HG03432 (cell line): ENCODE results near the gene WNT3A.

ENCODE experiments used
- ATAC-seq: cut with Tn5 transposase; IDR thresholded peaks from one replicate; pipeline ENCODE4 v1.9.1; 2021; ENCODE audit warnings: mild to moderate bottlenecking, moderate library complexity; ENCODE audit not compliant: unreplicated experiment

The WNT3A gene

DNA sequence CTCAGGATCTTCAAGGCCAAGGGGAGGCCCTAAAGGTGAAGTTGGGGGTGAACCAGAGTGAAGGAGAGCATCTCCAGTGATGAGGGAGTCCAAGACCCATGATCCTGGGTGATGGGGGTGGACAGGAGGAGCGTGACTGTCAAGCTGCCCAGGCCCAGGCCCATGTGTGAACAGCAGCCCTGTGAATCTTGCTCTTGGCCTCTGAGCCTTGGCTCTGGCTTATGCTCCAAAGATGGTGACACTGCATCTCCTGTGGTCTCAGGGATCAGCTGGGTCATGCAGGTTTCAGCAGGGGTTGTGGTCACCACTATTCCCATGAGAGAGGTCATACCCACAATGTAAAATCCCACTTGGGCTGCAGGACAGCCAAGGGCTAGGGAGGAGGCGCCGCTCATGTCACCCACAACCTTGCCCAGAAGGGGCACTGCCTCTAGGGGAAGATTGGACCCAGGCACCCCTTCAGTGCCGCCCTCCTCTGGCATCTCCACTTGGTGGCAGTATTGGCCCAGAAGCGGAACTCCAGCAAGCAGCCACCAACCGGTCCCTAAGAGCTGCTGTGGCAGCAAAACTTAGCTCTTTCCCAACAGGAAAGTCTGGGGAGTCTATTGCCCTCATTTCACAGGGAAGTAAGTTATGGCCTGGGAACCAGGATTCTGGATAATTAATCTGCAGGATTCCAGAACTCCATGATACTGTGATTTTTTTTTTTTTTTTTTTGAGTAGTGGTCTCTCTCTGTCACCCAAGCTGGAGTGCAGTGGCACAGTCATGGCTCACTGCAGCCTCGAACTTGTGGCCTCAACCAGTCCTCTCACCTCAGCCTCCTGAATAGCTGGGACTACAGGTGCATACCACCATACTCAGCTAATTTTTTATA lies 7.5 kb upstream of the WNT3A start:
- ATAC-seq, result peak; percentile 92

DNA sequence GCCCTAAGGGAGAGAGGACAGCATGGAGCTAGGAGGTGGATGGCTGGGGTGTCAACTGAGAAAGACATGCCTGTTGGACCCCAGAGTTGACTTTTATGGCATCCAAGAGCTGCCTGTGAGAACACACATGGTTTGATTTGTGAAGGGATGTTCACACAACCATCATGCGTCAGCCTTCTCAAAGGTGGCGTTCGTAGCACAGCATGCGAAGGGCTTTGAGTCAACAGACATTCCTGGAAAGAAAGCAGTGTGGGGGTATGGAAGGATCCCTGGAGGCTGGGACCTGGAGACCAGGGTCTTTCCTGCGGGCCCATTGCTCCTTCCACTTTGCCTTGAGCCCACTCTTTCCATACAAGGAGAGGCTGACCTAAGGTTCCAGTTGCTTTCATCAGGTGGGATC lies 6.4 kb upstream of the WNT3A start:
- ATAC-seq, result no peak

DNA sequence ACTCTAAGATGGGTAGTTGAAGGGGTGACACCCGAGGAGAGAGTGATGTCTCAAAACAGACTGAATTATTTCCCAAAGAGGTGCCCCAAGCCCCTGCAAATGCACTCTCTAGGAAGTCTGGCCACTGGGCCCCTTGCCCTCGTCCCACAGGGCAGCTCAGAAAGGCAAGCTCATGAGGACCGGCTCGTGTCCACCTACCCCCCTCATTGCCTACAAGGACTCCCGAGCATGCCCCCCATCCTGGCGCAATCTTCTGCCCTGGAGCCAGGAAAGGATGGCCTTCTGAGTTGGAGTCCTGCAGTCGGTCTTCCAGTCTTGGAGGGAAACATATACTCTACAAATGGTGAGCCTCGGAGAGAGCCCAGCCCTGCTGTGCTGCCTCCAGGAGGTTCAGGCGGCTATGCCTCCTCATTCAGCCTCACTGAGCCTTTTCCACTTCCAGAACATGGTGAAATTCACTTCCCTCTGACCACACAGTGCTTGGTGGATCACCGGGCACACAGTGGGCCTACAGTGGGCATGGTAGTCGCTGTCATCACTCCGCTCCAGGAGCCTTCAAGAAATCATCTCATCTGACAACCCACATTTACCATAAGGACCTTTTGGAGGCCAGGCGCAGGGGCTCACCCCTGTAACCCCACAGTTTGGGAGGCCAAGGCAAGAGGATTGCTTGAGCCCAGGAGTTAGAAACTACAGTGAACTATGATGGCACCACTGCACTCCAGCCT lies 5.8 kb upstream of the WNT3A start:
- ATAC-seq, result no peak

DNA sequence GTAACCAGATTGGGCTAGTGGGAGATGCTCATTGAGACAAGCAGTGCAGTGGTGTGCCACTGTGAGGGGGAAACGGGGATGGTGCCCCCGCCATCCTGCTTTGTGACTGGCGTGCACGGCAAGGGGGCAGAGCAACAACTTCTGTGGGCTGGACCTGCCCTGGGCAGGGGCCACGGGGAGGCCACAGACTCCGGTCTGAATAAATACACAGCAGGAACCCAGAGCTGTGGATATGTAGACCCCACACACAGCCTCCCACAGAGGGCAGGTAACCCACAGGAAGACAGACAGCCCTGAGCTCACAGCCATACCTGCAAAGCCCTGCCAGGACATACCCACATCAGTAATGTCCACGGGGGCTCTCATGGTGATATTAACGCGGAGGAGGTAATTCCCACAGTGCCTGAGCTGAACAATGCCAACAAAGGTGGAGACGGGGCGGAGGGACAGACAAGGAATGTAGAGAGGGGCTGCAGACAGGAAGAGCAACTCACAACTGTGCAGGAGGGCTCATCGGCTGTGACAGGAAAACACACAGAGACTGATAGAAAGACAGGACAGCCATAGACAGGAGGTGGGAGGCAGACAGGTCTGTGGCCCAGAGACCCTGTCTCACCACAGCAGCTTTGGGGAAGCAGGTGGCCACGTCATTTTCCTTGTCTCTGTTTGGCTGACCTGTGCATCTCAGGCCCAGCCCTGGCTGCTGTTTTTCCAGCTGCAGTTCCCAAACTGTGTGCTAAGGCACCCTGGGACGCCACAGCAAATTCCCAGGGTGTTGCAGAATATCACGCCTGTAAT lies 4.9 kb upstream of the WNT3A start:
- ATAC-seq, result no peak

DNA sequence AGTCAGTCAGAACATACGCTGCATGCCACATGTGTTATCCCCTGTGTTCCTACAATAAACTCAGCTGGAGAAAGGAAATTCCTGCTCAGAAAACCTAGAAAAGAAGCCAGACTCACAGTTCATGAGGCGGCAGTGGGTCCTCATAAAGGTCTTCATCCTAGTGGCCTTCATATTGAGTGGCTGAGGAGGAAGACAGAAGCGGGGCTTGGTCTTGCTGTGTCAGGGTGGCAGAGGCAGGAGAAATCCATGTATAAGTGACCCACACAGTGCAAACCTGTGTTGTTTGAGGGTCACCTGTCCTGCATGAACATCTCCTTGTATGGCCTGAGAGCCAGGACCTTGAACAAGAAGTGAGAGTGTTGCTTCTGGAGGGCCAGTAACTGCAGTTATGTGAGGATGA lies 4.0 kb upstream of the WNT3A start:
- no peak for ATAC-seq

DNA sequence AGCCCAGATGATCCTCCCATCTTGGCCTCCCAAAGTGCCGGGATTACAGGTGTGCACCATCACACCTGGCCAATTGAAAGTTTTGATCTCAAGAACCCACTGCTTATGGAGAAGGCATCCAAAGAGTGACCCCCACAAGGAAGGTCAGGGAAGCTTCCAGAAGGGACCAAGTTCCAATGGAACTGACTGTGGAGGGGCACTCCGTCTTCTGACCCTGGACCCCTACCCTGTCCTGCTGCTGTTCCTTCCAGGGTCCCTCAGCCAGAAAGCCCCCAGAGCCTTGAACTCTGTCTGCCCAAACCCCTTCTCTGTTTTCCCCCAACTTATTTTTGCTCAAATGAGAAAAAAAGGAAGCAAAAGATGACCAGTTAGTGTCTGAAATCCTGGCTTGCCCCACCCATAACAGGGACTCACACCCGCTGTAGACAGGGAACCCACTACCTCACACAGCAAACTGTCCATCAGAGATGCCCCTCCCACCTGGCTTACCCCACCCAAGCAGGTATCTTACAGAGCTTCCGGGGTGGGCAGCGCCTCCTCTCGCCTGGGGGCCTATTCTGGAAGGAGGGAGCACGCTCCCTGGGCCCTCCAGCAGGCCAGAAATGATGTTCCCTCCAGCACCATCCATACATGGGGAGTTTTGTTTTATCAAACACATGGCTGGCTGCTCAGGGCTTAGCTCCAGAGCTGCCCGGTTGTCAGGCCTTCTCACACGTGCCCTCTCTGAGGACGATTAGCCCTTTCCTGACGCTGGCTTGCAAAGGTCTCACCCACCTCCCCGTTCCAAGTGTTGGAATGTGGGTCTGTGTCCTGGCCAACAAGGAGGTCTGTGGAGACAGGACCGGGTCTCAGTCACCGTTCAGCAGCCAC lies 3.1 kb upstream of the WNT3A start:
- ATAC-seq, result no peak

DNA sequence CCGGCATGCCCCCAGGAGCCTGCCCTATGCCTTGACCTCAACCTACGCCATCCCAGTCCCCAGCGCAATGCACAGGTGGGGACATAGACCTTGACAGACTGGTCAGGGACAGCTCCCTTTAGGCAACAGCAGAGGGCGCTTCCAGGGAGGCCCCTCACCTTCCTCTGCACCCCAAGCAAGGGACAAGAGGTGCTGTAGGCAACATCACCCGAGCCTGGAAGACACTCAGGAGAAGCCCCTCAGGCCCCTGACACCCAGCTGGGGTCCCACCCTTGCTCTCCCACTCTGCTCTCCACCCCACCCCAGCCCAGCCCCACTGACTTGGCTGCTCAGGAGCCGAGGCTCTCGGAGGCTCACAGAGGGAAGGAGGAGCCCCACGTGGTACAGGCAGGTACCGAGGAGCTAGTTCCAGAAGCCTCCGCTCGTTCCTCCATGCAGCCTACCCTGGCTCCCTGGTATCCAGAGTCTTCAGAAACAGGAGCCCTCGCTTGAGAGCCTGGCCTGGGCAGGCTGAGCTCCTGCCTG lies 2.4 kb upstream of the WNT3A start:
- peak; percentile 45 for ATAC-seq

DNA sequence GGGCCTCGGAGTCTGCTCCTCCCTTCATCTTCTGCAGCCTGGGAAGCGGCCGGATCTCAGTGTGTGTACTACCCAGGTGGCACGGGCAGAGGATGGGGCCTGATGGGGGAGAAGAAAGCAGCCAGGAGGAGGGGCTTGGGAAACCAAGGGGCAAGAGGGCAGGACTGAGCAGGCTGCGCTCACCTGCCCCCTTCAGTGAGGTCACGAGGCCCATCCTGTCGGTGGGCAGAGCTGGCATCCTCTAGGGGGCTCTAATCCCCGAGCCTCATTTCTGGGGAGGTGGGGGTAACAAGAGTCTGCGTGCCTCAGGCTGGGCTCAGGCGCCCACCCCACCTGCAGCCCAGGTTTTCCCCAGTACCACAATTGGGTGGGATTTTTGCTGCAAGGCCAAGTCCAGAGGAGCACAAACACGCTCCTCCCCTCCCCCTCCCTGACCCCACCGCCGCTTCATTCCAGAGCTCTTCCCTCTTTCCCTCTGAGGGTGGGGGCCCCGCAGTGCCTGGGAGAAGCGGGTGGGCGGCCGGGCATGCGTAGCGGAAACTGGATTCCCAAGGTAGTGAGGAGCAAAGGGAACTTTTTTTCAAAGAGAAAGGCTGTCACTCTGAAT lies 1.8 kb upstream of the WNT3A start:
- no peak for ATAC-seq

DNA sequence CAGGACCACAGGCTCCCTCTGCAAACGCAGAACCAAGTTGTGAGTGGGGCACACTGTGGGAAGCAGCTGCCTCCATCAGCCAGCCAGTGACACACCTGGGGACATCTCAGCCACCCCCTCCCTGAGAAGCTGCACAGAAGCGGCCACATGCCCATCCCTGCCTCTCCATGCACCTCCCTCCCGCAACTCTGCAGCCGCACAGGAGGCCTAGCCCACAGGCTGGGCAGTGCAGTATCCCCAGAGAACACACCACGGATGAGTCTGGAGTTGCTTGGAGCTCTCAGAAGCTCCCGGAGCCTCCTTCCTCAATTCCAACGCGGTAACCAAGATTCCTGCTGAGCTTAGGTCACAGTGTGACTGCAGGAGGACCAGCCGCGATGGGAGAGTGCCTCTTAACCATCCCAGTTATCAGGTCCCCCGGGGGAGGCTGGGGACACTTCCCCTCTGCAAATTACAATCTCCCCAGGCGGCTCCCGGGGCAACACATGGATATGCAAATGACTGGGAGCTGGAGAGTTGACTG lies 1.2 kb upstream of the WNT3A start:
- ATAC-seq, result no peak

DNA sequence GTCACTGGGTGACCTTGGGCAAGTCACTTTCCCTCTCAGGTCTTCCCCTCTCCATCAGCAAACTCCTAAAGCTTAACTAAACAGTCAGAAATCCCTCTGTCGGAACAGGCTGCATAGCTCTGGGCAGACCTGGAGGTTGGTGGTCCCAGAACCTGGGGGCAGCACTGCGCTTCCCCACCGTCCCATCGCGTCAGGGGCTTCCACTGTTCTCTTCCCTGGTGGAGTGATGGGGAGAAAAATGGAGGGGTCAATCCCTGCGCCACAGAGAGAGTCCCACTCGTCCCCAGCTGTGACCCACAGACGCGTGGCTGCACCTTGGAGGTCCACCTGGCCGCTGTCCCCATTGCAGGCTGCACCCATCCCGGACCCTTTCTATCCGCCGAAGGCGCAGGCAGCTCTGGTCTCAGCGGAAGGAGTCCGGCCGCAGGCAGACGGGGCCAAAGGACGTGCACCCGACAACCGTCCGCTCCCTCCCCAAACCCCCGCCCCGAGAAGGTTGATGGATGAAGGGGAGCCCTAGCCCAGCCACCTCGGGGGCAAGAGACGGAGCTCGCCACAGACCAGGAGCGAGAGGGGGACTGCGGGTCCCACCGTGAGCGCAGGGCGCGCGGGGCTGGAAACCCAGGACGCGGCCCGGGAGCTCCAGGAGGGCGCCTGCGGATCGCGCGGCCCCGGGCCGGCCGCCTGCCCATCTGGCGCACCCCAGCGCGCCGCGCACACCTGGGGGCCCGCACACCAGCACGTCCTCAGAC lies 588 bp upstream of the WNT3A start:
- ATAC-seq, result no peak

DNA sequence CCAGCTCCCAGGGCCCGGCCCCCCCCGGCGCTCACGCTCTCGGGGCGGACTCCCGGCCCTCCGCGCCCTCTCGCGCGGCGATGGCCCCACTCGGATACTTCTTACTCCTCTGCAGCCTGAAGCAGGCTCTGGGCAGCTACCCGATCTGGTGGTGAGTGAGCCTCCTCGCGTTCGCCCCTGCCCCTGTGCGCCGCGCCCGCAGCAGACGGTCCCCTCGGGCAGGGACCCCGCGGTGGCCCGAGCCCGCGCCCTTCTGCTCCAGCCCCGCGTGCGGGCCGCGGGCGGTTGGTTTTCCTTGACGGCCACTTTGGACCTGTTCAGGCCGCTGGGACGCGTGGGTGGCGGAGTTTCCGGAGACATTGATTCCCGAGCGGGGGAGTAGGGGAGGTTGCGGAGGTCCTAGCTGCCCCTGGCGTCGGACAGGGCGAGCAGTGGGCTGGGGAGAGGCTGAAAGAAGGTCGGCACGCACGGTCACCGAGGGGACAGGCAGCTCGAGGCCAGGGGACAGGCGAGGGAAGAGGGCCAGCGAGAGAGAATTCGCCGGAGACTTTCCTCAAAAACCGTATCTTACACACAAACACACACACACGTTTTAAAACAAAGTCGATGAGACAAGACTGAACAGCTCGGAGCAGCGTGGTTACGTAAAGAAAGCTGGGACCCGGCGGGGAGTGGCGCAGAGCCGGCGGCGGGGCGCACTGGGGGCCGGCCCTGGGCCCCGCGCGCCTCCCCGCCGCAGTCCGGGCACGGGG lies 427 bp downstream of the WNT3A start:
- ATAC-seq, result no peak

DNA sequence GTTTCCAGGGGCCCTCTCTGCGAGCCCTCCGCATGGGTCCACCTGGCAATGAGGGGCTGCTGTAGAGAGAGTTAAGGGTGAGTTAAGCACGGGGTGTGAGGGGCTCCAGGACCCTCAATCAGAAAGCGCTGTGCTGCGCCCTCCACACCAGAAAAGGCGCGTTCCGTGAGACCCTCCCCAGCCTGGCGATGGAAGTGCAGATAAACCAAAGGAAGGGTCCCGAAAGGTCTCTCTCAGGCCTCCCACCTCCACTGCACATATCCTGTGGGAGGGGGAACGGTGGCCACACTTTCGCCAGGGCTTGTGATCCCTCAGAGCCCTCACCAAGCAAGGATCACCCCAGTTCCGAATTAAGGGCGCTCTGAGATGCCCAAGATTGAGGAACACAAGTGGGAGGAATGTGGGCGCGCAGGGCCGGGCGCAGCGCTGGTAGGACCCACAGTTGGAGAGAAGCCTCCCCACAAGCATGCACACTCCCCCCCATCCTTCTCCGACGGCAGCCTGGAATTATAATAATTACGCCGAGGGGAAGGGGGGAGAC lies 1.1 kb downstream of the WNT3A start:
- ATAC-seq, result no peak

DNA sequence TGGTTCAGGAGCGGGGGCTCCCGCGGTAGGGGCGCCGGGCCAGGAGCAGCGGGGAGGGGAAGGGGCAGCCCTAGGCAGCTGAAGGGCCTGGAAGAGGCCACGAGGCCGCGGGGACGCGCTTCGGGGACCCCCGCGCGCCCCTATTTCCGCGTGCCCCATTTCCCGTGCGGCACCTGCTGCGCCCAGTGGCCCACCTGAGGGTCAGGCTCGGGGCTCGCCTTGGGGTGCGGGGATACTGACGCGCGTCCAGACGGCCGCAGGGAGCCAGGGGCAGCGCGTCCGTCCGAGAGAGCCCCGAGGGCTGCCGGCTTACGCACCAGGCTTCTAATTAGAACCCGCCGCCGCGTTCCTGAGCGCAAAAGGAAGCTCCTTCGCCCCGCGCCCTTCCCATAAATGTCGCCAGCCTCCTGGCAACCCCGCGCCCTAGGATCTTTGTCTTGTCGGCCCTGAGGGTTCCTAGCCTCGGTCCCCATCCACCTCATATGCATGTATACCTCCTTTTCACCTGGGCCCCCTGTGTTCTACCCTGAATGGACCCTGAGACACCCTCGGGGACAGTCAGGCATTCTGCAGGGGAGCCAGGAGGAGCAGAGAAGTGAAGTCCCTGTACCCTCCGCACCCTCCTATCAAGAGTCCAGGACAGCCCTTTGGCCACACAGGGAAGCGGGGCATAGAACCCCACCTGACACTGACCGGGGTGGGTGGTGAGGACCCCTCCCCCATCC lies 1.8 kb downstream of the WNT3A start:
- ATAC-seq, result no peak

DNA sequence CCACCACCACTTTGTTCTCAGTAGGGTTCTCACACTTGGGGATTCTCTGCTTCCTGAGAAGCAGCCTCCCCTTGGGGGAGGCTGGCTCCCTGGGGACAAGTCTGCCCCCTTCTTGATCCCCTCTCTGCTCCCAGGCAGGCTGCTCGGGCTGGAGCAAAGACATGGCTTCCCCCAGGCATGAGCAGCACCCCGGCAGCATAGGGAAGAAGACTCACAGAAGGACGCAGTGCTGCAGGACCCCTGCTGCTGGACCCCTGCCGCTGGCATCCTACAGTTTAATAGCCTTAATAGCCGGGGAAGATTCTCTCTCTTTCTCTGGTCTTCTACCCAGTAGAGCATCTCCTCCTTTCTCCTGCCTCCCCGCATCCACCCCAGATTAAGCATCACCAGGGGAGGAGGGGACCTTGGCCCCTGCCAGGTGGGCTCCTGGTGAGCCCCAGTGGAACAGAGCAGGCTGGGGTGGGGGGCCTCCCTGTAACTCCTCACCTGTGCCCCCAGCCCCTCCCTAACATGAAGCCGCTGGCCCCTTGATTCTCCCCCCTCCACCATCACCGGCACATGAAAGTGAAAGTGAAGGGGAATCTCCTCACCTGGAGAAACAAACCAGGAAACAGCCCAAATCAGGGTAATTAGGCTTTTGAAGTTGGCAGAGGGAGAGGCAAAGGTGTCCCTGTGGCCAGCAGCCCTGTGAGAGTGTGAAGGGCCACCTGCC lies 2.5 kb downstream of the WNT3A start:
- ATAC-seq, result no peak

DNA sequence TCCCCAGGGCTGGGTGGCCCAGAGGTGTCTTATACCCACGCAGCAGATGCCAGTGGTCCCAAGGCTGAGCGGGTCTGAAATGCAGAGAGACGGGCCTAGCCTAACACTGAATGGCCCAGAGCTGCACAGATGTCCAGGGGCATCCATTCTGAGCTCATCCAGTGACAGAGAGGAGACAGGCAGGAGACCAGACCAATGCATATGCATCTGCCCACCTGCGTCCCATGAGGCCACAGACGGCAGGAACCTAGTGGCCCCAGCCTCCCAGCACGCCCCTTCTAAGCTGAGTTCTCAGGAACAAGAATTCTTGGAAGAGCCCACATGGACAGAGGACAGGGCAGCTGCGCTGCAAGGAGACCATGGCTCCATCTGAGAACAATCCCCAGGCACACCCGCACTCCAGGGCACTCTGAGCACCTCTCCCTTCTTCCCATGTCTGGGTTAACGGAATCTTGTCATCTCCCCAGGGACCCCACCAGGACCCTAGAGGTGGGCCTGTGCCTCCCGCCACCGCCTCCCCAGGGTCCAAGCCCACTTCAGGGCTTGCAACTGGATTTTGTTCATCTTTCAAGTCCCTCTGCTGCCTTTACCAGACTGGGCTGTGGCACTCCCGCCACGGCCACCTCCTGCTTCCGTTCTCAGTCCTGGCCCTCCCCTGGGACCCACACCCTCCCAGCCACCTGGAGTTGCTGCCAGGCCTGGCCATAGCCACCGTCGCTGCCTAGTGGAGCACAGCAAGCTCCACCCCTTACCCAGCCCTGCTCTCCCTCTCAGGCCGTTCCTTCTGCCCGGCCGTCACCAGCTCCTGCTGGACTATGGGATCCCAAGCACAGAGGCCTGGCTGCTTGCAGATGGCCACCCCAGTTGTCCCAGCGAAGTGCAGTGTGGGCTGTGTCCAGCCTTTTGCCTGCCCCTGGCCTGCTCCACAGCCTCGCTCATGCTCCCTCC lies 3.3 kb downstream of the WNT3A start:
- ATAC-seq, result peak; percentile 81

DNA sequence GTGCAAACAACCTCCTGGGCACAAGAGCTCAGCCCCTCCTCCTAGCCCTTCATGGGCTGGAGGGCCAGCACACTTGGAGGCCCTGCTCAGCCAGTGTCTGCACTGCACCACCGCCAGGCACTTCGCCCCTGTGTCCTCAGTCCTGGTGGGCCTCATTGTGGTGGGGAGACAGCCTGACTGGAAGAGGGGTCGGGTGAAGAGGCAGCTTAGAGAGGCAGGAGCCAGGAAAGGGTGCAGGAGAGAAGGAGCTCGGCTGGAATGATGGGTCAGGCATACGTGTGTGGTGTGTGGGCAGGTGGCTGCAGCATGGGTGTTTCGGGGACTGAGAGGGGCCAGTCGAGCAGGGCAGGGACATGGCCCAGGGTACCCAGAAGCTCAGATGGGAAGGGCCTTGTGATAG lies 4.1 kb downstream of the WNT3A start:
- ATAC-seq, result no peak
